HPDE6-E6E7 (cell line): ENCODE data around the gene FHIT.

ENCODE experiments used
- DNase-seq: peaks from one replicate; pipeline ENCODE4 v3.0.0; 2011; ENCODE audit warnings: missing footprints; ENCODE audit errors: extremely low spot score

Gene FHIT

GRCh38 chr3:59800481-59800880 is 1450.8 kb downstream of the FHIT start:
- DNase-seq = no peak

DNA sequence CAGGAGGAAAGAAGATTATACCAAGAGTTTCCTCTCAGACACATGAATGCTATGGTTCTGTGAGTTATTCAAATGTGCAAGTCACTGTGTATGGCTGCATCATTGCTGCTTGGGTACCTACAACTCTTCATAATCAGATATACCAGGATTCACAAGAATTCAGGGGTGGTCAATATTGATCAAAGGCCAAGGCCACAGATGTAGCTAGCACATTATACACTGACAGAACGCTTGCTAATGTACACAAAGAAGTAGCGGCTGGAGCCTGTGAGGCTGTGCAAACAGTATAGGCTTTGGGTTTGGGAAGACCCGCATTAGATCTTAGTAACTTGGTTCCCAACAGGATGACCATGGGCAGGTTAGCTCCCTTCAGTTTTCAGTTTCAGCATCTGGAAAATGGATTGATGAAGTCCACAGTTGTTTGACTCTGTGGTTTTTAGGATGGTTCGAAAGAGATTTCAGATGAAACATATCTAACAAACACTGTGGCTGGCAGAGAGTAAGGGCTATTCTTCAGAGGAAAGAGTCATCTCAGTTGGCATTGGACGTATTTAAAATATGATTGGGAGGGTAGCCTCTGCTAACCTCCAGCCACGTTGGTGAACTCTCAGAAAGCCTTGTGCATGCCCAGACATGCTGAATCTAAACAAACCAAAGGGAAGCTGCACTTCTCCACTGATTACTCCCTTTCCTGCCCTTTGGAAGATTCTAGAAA is 1452.7 kb downstream of the FHIT start:
- no peak for DNase-seq

GRCh38 chr3:59797533-59797932 is 1453.7 kb downstream of the FHIT start:
- DNase-seq = no peak

- no peak for DNase-seq
These were observed 1454.8 kb downstream of the FHIT start for GRCh38 chr3:59796456-59796855.

DNA sequence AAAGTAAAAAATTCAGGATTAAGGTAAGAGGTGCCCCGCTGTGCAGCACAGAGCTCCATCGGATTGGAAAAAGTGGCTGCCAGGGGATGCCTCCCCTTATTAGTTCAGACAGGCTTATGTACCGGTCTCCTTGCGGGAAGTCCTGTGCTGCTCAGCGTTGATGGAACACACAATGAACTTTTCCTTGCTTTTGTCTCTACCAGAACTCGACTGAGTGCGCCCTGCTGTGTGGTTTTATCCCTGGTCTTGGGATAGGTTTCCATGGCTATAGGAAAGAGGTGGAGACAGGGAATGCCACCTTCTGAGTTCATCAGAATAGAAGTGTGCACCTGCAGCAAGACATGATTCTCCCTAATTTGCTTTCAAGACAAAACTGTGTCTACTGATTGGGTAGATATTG is 1455.5 kb downstream of the FHIT start:
- DNase-seq = no peak

DNA sequence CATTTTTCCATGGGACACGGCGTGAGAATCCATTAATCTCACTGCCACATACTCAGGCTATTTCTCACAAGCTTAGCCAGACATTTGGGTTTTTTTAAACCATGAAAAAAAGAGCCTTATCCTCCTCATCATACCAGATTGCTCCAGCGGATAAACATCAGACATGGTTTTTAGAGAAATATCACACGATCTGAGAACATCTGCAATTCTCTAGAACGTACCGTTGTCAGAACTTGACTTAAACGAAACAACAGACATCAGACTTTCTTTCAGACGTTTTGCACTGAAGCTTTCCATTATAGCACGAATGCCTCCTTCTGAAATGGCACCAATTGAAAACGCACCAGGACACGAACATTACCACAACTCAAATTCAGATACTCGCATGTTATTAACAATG is 1457.3 kb downstream of the FHIT start:
- DNase-seq = no peak

DNA sequence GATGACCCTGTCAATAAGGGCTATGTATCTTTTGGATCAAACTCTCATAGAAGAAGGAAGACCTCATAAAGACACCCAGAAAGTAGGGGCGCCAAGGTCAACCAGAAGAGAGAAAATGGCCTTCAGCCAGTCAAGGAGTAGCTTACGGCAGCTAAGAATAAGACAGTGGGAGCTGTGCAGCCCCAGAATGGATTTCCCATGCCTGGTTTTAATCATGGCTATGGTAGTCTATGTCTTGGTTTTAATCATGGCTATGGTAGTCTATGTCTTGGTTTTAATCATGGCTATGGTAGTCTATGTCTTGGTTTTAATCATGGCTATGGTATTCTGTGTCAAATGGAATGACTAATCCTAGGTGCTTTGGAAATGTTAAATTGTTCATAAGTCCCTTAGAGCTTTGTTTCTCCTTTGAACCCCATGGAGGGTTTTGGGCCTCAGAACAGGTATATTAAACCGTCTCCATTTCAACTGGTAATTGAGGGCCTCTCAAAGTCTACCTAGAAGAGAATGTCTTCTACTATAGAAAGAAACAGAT is 1459.4 kb downstream of the FHIT start:
- no peak for DNase-seq

- no peak for DNase-seq
These were observed 1461.0 kb downstream of the FHIT start for GRCh38 chr3:59790241-59790640.

- no peak for DNase-seq
These were observed 1462.5 kb downstream of the FHIT start for GRCh38 chr3:59788801-59789200.

DNA sequence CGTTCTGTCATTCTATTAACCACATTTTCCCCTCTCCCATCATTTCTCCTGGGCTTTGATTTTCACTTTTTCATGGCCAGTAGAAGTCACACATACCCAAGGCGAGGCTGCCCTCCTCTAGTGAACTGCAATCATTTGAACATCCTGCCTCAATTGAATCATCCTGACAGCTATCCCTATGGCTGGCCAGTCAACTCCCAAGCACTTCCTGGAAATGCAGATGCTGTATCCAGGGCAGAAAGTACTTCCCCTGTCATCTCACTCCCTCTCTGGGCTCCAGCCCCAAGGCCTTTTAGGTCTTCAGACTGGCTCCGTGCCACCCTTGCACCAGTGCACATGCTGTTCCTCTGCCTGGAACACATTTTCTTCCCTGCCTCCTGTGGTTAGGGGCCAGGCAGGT is 1463.1 kb downstream of the FHIT start:
- no peak for DNase-seq

GRCh38 chr3:59786374-59786773 is 1464.9 kb downstream of the FHIT start:
- DNase-seq = no peak

DNA sequence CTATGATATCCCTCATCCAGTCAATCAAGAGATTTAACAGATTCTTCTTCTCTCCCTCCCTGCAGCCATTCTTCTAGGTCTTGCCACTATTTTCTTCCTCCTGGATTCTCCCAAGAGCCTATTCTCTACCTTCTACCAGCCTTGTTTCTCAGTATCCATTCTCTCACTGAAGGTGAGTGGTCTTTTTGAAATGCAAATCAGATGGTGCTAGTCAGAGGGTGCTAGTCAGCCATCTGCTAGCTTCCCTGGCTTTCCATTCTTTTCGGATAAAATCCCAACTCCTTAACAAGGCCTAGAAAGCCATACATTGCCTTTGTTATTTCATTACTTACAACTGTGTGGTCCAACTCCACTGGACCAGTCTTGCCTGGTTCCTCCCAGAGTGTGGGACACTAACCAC is 1467.1 kb downstream of the FHIT start:
- DNase-seq = no peak

GRCh38 chr3:59783468-59783988 is 1467.7 kb downstream of the FHIT start:
- no peak for DNase-seq

- DNase-seq = no peak
These were observed 1468.6 kb downstream of the FHIT start for GRCh38 chr3:59782664-59783063.

GRCh38 chr3:59780209-59780608 is 1471.0 kb downstream of the FHIT start:
- DNase-seq = no peak

DNA sequence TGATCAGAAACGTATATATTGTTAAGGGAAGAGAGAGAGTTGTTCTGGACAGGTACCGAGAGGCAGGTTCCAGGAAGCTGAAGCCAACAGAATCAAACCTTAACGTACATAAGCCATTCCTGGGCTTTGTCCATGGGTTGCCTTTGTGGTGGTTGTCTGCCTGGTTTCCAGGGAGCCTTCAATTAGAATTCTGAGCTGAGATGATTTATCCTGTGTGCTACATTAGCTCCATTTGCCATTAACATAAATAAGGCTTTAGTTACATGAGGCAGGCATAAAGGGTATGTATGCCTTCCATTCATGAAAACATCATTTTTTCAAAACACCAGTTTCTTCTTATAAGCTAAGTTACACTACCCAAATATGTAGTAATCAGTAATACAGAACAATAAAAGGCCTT is 1472.0 kb downstream of the FHIT start:
- no peak for DNase-seq

GRCh38 chr3:59777667-59778077 is 1473.6 kb downstream of the FHIT start:
- DNase-seq = no peak

DNA sequence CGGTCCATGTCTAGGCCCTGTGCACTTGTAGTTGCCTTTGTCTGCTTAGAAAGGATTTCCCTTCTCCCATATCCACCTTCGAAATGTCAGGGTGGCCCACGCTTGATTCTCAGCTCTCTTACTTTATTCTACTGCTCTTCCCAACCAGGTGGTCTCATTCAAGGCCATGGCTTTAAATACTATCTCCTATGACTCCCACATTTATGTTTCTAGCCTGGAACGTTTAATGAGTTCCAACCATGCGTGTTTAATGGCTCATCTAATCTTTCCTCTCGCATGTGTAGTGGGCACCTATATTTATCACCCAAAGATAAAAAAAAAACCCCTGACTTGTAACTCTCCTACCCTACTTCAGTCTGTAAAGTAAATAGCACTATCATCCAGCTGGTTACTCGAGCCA is 1474.2 kb downstream of the FHIT start:
- no peak for DNase-seq

- no peak for DNase-seq
These were observed 1475.4 kb downstream of the FHIT start for GRCh38 chr3:59775761-59776325.

GRCh38 chr3:59775106-59775505 is 1476.1 kb downstream of the FHIT start:
- DNase-seq = no peak

- DNase-seq = no peak
These were observed 1476.6 kb downstream of the FHIT start for GRCh38 chr3:59774634-59775033.

DNA sequence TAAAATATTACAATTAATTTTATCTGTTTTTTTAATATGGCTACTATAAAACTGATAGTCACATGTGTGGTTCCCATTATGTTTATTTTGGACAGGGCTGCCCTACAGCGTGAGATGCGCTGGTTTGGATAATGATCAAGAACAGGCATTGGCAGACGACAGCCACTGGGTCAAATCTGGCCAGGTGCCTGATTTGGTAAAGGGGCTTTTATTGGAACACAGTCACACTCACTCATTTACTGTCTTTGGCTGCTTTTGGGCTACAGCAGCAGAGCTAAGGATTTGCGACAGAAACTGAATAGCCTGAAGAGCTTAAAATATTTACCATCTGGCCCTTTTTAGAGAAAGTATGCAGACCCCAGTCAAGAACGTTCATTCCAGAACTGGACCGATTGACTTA is 1477.3 kb downstream of the FHIT start:
- no peak for DNase-seq
